Coronary artery (tissue), 2 donors: ENCODE data around the gene TRIP13.
"Not testable (repeated sequence)": the region's sequence is repeated elsewhere in the genome, so short reads cannot be mapped to it uniquely, and the experiment has no call there.

Source experiments
- DNase-seq: peaks from one replicate; pipeline ENCODE4 v3.0.0-alpha.2; 2017; ENCODE audit warnings: low spot score
- H3K27ac ChIP-seq, 2 donors: fragments of 200-600 bp; sonication (generic); one replicate each; pipeline ENCODE4 v1.5.1; 2016 to 2019
- H3K4me3 ChIP-seq: fragments of 200-600 bp; sonication (generic); 2 replicates; pipeline ENCODE4 v1.5.1; 2016; ENCODE audit warnings: mild to moderate bottlenecking, moderate library complexity
- TF ChIP-seq, protein P1 (sequence below): fragments of 200-600 bp; sonication (generic); IDR thresholded peaks from one replicate; pipeline ENCODE4 v1.5.1; 2019; ENCODE audit warnings: antibody characterized with exemption

The TRIP13 gene

DNA sequence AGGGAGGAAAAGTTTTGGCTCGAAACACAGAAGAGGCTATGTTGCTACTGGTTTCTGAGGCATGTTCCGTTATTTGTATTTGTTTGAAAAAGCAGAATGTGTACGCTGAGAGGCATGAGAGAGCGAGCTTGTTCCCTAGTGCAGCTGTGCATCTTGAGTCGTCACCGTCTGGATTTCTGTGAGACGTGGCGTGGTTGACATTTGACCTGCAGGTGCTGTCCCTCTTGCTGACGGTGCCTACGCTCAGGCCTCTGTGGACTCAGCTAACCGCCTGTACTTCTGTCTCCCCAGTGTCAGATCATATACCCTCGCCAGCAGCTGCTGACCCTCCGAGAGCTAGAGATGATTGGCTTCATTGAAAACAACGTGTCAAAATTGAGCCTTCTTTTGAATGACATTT is 21.5 kb downstream of the TRIP13 start:
- no peak for DNase-seq
- Histone ChIP-seq H3K27ac (no peak overlapping the region), H3K4me3 (no peak overlapping the region)
- TF ChIP-seq, protein P1, sequence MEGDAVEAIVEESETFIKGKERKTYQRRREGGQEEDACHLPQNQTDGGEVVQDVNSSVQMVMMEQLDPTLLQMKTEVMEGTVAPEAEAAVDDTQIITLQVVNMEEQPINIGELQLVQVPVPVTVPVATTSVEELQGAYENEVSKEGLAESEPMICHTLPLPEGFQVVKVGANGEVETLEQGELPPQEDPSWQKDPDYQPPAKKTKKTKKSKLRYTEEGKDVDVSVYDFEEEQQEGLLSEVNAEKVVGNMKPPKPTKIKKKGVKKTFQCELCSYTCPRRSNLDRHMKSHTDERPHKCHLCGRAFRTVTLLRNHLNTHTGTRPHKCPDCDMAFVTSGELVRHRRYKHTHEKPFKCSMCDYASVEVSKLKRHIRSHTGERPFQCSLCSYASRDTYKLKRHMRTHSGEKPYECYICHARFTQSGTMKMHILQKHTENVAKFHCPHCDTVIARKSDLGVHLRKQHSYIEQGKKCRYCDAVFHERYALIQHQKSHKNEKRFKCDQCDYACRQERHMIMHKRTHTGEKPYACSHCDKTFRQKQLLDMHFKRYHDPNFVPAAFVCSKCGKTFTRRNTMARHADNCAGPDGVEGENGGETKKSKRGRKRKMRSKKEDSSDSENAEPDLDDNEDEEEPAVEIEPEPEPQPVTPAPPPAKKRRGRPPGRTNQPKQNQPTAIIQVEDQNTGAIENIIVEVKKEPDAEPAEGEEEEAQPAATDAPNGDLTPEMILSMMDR: no peak

- TF ChIP-seq, protein P1: no peak
These were observed 21.9 kb downstream of the TRIP13 start for GRCh38 chr5:914612-915011.

DNA sequence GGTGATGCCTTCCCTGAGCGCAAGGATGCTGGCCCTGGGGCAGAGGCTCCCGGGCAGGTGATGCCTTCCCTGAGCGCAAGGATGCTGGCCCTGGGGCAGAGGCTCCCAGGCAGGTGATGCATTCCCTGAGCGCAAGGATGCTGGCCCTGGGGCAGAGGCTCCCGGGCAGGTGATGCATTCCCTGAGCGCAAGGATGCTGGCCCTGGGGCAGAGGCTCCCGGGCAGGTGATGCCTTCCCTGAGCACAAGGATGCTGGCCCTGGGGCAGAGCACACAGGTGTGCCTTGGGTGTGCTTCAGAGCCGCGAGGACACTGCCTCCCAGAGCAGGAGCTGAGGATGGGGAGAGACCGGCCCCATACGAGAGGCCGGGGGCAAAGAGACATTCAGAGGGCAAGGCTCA is 22.7 kb downstream of the TRIP13 start:
- not testable (repeated sequence) for H3K4me3 ChIP-seq, H3K27ac ChIP-seq, DNase-seq

More at GRCh38 chr5:914612-915011, 21.9 kb downstream of the TRIP13 start:
- Histone ChIP-seq H3K4me3 (no peak overlapping the region), H3K27ac (no peak overlapping the region)
- no peak for DNase-seq

DNA sequence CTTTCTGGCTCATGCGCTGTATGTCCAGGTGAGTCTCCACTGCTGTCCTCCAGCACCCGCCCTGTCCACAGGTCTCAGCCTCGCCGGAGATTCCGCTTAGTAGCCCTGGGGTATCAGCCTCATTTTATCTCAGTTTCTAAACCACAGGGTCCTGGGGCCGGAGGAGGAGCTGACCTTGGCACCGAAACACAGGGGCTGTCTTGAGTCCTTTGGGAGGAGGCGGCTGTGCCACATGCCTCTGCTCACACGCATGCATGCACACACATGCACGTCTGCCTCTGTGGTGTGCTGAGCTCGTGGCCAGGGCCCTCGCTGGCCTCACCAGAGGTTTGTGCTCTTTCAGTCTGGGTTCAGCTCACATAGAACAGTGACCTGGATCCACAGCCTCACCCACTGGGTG is 23.3 kb downstream of the TRIP13 start:
- H3K4me3 ChIP-seq: no peak overlapping the region
- no peak overlapping the region for H3K27ac ChIP-seq
- no peak for DNase-seq
- TF ChIP-seq, protein P1: no peak

- no peak overlapping the region for H3K27ac ChIP-seq
- TF ChIP-seq, protein P1: no peak
- no peak for DNase-seq
These were observed 24.0 kb downstream of the TRIP13 start for GRCh38 chr5:916441-917293.

GRCh38 chr5:918717-919116 is 26.0 kb downstream of the TRIP13 start:
- DNase-seq, H3K4me3 ChIP-seq, H3K27ac ChIP-seq: not testable (repeated sequence)

More at GRCh38 chr5:916441-917293, 24.0 kb downstream of the TRIP13 start:
- H3K4me3 ChIP-seq: no peak overlapping the region

GRCh38 chr5:919356-920000 is 26.8 kb downstream of the TRIP13 start:
- Histone ChIP-seq H3K27ac (no peak overlapping the region), H3K4me3 (no peak overlapping the region)
- no peak for DNase-seq
- TF ChIP-seq, protein P1: no peak

DNA sequence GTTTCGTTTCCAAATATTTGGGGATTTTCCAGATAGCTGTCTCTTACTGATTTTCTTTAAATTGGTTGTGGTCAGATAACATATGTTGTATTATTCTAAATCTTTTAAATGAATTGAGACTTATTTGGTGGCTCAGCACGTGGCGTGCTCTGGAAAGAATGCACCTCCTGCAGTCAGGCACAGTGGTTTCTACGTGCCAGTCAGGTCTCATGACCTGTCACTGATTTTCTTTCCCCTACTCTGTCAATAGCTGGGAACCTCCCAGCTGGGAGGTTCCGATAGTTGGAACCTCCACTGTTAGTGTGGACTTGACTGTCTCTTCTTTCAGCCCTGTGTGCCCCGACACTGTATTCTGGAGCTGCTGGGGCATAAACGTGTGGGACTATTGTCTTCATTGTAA is 27.6 kb downstream of the TRIP13 start:
- H3K27ac ChIP-seq: no peak overlapping the region
- no peak overlapping the region for H3K4me3 ChIP-seq
- DNase-seq: no peak
- TF ChIP-seq, protein P1: no peak
